Midbrain (tissue), 1 donor: ENCODE measurements around the gene STAB2.

Experiments
- DNase-seq: peaks from one replicate; lab custom pipeline; 2025; lab: John Stamatoyannopoulos, UW

Gene STAB2

GRCh38 chr12:103586791-103587370 lies at the start of gene STAB2:
Gene STAB2 (plus strand): TSS chr12:103587273. CDS start chr12:103587477, 204 bp downstream.
- DNase-seq: no peak

- no peak for DNase-seq
Measured at GRCh38 chr12:103538397-103538796, 48.7 kb upstream of the STAB2 start.

- no peak for DNase-seq
Measured at GRCh38 chr12:103540319-103540718, 46.8 kb upstream of the STAB2 start.

GRCh38 chr12:103542078-103542477 lies 45.0 kb upstream of the STAB2 start:
- no peak for DNase-seq

GRCh38 chr12:103546959-103547358 lies 40.1 kb upstream of the STAB2 start:
- no peak for DNase-seq

GRCh38 chr12:103547376-103547775 lies 39.7 kb upstream of the STAB2 start:
- no peak for DNase-seq

- DNase-seq: no peak
Measured at GRCh38 chr12:103547929-103548328, 39.1 kb upstream of the STAB2 start.

- DNase-seq: peak; percentile 84
Measured at GRCh38 chr12:103548622-103549601, 38.2 kb upstream of the STAB2 start.

GRCh38 chr12:103556890-103557627 lies 30.0 kb upstream of the STAB2 start:
- no peak for DNase-seq

- no peak for DNase-seq
Measured at GRCh38 chr12:103557628-103558010, 29.5 kb upstream of the STAB2 start.

GRCh38 chr12:103558879-103559278 lies 28.2 kb upstream of the STAB2 start:
- no peak for DNase-seq

- no peak for DNase-seq
Measured at GRCh38 chr12:103560604-103561101, 26.4 kb upstream of the STAB2 start.

- no peak for DNase-seq
Measured at GRCh38 chr12:103561174-103561573, 25.9 kb upstream of the STAB2 start.

- no peak for DNase-seq
Measured at GRCh38 chr12:103566398-103566797, 20.7 kb upstream of the STAB2 start.

GRCh38 chr12:103569278-103569677 lies 17.8 kb upstream of the STAB2 start:
- no peak for DNase-seq

GRCh38 chr12:103571286-103571685 lies 15.8 kb upstream of the STAB2 start:
- peak; percentile 1 for DNase-seq

- DNase-seq: no peak
Measured at GRCh38 chr12:103572312-103573045, 14.6 kb upstream of the STAB2 start.

- no peak for DNase-seq
Measured at GRCh38 chr12:103573185-103573584, 13.9 kb upstream of the STAB2 start.

GRCh38 chr12:103578926-103579325 lies 8.1 kb upstream of the STAB2 start:
- no peak for DNase-seq

- no peak for DNase-seq
Measured at GRCh38 chr12:103580026-103580425, 7.0 kb upstream of the STAB2 start.

GRCh38 chr12:103583008-103583407 lies 4.1 kb upstream of the STAB2 start:
- no peak for DNase-seq

GRCh38 chr12:103586132-103586531 lies 941 bp upstream of the STAB2 start:
- DNase-seq: no peak
